GM23338 (cell line): ENCODE results near the gene LHX1. TPM values are rescaled to one million over a fixed set of nuclear protein-coding genes. Genes with fewer than 3 reads are reported as not detected.

Experiments
- ATAC-seq: fragments of 200-7000 bp; cut with Tn5 transposase; 3 replicates; pipeline ENCODE4 v1.9.1; 2020
- DNase-seq: peaks from one replicate; pipeline ENCODE4 v3.0.0-alpha.2; 2015; ENCODE audit warnings: low spot score
- H2AFZ ChIP-seq: fragments of 200-600 bp; sonication (generic); 2 replicates; pipeline ENCODE4 v1.8.0; 2016; ENCODE audit warnings: antibody characterized with exemption, mild to moderate bottlenecking, moderate library complexity
- H3F3A ChIP-seq: fragments of 200-600 bp; sonication (generic); replicated peaks from 2 replicates; pipeline ENCODE4 v1.8.0; 2017; ENCODE audit warnings: antibody characterized with exemption, mixed run types, low read depth
- H3K27ac ChIP-seq: fragments of 200-600 bp; sonication (generic); 2 replicates; pipeline ENCODE4 v1.6.1; 2016; ENCODE audit warnings: low read depth
- H3K27me3 ChIP-seq: fragments of 200-600 bp; sonication (generic); 2 replicates; pipeline ENCODE4 v1.8.0; 2016; ENCODE audit warnings: mild to moderate bottlenecking, mixed run types, moderate library complexity; ENCODE audit not compliant: insufficient read depth
- H3K36me3 ChIP-seq: fragments of 200-600 bp; sonication (generic); 2 replicates; pipeline ENCODE4 v1.8.0; 2016; ENCODE audit warnings: mild to moderate bottlenecking; ENCODE audit not compliant: insufficient read depth
- H3K4me1 ChIP-seq: fragments of 200-600 bp; sonication (generic); 2 replicates; pipeline ENCODE4 v1.8.0; 2016; ENCODE audit warnings: mild to moderate bottlenecking, moderate library complexity; ENCODE audit not compliant: insufficient read depth
- H3K4me2 ChIP-seq: fragments of 200-600 bp; sonication (generic); 2 replicates; pipeline ENCODE4 v1.7.1; 2017; ENCODE audit warnings: mixed run types
- H3K4me3 ChIP-seq: fragments of 200-600 bp; sonication (generic); 2 replicates; pipeline ENCODE4 v1.6.1; 2016; ENCODE audit warnings: mixed run types
- H3K79me2 ChIP-seq: fragments of 200-600 bp; sonication (generic); replicated peaks from 2 replicates; pipeline ENCODE4 v1.8.0; 2017; ENCODE audit warnings: mild to moderate bottlenecking; ENCODE audit not compliant: insufficient read depth
- H3K9me2 ChIP-seq: fragments of 200-600 bp; sonication (generic); 2 replicates; pipeline ENCODE4 v1.8.0; 2017; ENCODE audit not compliant: insufficient read depth
- H4K20me1 ChIP-seq: fragments of 200-600 bp; sonication (generic); replicated peaks from 2 replicates; pipeline ENCODE4 v1.8.0; 2017; ENCODE audit warnings: mild to moderate bottlenecking; ENCODE audit not compliant: insufficient read depth
- H3K27ac Mint-ChIP-seq: 2 replicates; pipeline ENCODE4 v1.8.0; 2020; ENCODE audit warnings: inconsistent platforms, mild to moderate bottlenecking, moderate library complexity, mixed read lengths
- H3K27me3 Mint-ChIP-seq: 3 replicates; pipeline ENCODE4 v1.8.0; 2022; ENCODE audit warnings: low read depth, mild to moderate bottlenecking, moderate library complexity, mixed read lengths, inconsistent platforms; ENCODE audit not compliant: insufficient read depth, poor library complexity
- H3K36me3 Mint-ChIP-seq: 3 replicates; pipeline ENCODE4 v1.8.0; 2021; ENCODE audit warnings: low read depth, mild to moderate bottlenecking, inconsistent platforms, moderate library complexity, mixed read lengths
- H3K4me1 Mint-ChIP-seq: 3 replicates; pipeline ENCODE4 v1.8.0; 2020; ENCODE audit warnings: mild to moderate bottlenecking, inconsistent platforms, mixed read lengths
- H3K4me3 Mint-ChIP-seq: 3 replicates; pipeline ENCODE4 v1.8.0; 2021; ENCODE audit warnings: moderate library complexity, mild to moderate bottlenecking, inconsistent platforms, mixed read lengths
- H3K9me3 Mint-ChIP-seq: 3 replicates; pipeline ENCODE4 v1.8.0; 2020; ENCODE audit warnings: moderate library complexity, mild to moderate bottlenecking, inconsistent platforms, mixed read lengths
- CREB1 ChIP-seq: fragments of 250-450 bp; sonication (Bioruptor Pico); IDR thresholded peaks from 2 replicates; pipeline ENCODE4 v1.5.0; 2020; ENCODE audit warnings: low read depth, mild to moderate bottlenecking, moderate library complexity
- EZH2 ChIP-seq: fragments of 200-600 bp; sonication (generic); IDR thresholded peaks from one replicate; pipeline ENCODE4 v1.8.0; 2017; ENCODE audit warnings: antibody characterized with exemption, mild to moderate bottlenecking, low read depth; ENCODE audit not compliant: unreplicated experiment
- EZH2phosphoT487 ChIP-seq: fragments of 200-600 bp; sonication (generic); IDR thresholded peaks from one replicate; pipeline ENCODE4 v1.8.1; 2018; ENCODE audit warnings: antibody characterized with exemption; ENCODE audit not compliant: unreplicated experiment
- JUNB ChIP-seq: IDR thresholded peaks from one replicate; pipeline ENCODE4 v1.6.1; 2016; ENCODE audit warnings: antibody characterized with exemption; ENCODE audit not compliant: unreplicated experiment
- NANOG ChIP-seq: IDR thresholded peaks from 2 replicates; pipeline ENCODE4 v1.6.1; 2016; ENCODE audit warnings: antibody characterized with exemption, borderline replicate concordance
- POLR2AphosphoS5 ChIP-seq: IDR thresholded peaks from 2 replicates; pipeline ENCODE4 v1.6.1; 2016; ENCODE audit warnings: antibody characterized with exemption, low read depth
- STAT1 ChIP-seq: IDR thresholded peaks from one replicate; pipeline ENCODE4 v1.6.1; 2016; ENCODE audit warnings: antibody characterized with exemption; ENCODE audit not compliant: unreplicated experiment
- ZNF114 ChIP-seq: fragments of 250-450 bp; sonication (Bioruptor Pico); IDR thresholded peaks from 2 replicates; pipeline ENCODE4 v1.5.0; 2020; ENCODE audit warnings: mild to moderate bottlenecking, moderate library complexity
- ZNF331 ChIP-seq: fragments of 250-450 bp; sonication (Bioruptor Pico); IDR thresholded peaks from 2 replicates; pipeline ENCODE4 v1.5.0; 2020; ENCODE audit warnings: low read depth, mild to moderate bottlenecking, moderate library complexity
- polyA plus RNA-seq: library from polyadenylated mRNA; unstranded; fragments of >200 nt; fragmentation: Nextera tagmentation; extraction: Ambion mirVana; gene quantifications from 2 replicates; pipeline ENCODE4 v1.2.1, GENCODE V29; 2016
- total RNA-seq: library from RNA; depleted of rRNA; stranded (reverse); fragments of >200 nt; shearing (Covaris generic); gene quantifications from 2 replicates; pipeline ENCODE4 v1.2.3, GENCODE V29; 2014
- TF ChIP-seq, protein P1 (sequence below): IDR thresholded peaks from 2 replicates; pipeline ENCODE4 v1.6.1; 2016; ENCODE audit warnings: antibody characterized with exemption
- TF ChIP-seq, protein P2 (sequence below): fragments of 250-450 bp; sonication (Bioruptor Pico); IDR thresholded peaks from 2 replicates; pipeline ENCODE4 v1.5.0; 2020; ENCODE audit warnings: mild to moderate bottlenecking, moderate library complexity
- TF ChIP-seq, protein P3 (sequence below), 2 experiments: fragments of 200-600 bp in 1 of 2; sonication (generic) in 1 of 2; conservative IDR thresholded peaks; 2 replicates each; pipeline versions ENCODE4 v1.5.1 to v1.6.1; 2016 to 2017; ENCODE audit warnings: antibody characterized with exemption in 2 of 2, low read depth in 2 of 2, mild to moderate bottlenecking in 2 of 2, moderate library complexity in 1 of 2

LHX1 gene
- total and polyA plus RNA-seq, 2 experiments from 2014 or later = 0.52 to 0.74 TPM

DNA sequence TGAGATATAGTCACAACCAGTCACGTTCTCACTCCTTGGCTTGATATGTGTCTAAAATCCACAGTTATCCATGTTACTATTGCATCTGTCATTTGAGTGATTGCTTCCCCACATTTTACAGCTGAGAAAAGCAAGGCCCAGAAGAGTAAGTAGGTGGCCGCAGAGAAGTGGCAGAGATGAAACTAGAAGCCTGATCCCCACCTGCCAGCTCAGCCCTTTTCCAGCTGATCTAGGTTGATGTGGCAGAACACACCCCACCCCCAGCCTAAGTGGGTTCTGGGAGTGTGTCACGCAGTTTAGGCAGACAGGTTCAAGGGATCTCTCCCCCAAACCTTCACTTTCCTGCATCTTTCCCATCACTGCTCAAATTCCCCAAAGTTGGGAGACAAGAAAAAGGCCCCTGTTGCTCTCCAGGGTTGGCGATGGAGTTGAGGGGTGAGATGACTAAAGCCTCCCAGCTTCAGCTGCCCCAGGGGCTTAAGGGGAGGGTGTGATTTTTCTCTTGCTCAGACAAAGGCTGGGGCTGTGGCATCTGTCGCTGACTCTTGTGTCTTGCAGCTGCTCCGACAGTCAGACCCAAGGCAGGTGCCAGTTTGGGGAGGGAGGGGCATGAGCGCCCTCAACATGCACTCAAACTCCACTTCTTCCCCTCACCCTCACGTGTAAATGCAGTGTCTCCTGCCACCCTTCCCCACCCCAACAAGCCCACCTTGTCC is 48.9 kb upstream of the LHX1 start:
- Histone ChIP-seq H3K27me3 (no peaks in the 10 kb centered on the region), H3F3A (0 out of 2 replicates have a peak, but pooled peaks cover 8% of the 10 kb centered on the region), H4K20me1 (no peaks in the 10 kb centered on the region), H2AFZ (no peak overlapping the region; the same call in 1 of the 2 replicates), H3K79me2 (no peaks in the 10 kb centered on the region), H3K4me3 (no peak overlapping the region), H3K9me2 (0 out of 2 replicates have a peak, but pooled peaks cover 5% of the 10 kb centered on the region), H3K36me3 (no peaks in the 10 kb centered on the region), H3K27ac (no peak overlapping the region), H3K4me2 (no peak overlapping the region), H3K4me1 (peaks cover 9% of the 10 kb centered on the region; the same call in 1 of the 2 replicates)
- no peak for TF ChIP-seq STAT1
- TF ChIP-seq ZNF331 (CRISPR knock-in tag) = no peak
- TF ChIP-seq, protein P1, sequence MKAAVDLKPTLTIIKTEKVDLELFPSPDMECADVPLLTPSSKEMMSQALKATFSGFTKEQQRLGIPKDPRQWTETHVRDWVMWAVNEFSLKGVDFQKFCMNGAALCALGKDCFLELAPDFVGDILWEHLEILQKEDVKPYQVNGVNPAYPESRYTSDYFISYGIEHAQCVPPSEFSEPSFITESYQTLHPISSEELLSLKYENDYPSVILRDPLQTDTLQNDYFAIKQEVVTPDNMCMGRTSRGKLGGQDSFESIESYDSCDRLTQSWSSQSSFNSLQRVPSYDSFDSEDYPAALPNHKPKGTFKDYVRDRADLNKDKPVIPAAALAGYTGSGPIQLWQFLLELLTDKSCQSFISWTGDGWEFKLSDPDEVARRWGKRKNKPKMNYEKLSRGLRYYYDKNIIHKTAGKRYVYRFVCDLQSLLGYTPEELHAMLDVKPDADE = no peak
- no peak for TF ChIP-seq ZNF114 (CRISPR knock-in tag)
- no peak for TF ChIP-seq EZH2
- TF ChIP-seq, protein P2, sequence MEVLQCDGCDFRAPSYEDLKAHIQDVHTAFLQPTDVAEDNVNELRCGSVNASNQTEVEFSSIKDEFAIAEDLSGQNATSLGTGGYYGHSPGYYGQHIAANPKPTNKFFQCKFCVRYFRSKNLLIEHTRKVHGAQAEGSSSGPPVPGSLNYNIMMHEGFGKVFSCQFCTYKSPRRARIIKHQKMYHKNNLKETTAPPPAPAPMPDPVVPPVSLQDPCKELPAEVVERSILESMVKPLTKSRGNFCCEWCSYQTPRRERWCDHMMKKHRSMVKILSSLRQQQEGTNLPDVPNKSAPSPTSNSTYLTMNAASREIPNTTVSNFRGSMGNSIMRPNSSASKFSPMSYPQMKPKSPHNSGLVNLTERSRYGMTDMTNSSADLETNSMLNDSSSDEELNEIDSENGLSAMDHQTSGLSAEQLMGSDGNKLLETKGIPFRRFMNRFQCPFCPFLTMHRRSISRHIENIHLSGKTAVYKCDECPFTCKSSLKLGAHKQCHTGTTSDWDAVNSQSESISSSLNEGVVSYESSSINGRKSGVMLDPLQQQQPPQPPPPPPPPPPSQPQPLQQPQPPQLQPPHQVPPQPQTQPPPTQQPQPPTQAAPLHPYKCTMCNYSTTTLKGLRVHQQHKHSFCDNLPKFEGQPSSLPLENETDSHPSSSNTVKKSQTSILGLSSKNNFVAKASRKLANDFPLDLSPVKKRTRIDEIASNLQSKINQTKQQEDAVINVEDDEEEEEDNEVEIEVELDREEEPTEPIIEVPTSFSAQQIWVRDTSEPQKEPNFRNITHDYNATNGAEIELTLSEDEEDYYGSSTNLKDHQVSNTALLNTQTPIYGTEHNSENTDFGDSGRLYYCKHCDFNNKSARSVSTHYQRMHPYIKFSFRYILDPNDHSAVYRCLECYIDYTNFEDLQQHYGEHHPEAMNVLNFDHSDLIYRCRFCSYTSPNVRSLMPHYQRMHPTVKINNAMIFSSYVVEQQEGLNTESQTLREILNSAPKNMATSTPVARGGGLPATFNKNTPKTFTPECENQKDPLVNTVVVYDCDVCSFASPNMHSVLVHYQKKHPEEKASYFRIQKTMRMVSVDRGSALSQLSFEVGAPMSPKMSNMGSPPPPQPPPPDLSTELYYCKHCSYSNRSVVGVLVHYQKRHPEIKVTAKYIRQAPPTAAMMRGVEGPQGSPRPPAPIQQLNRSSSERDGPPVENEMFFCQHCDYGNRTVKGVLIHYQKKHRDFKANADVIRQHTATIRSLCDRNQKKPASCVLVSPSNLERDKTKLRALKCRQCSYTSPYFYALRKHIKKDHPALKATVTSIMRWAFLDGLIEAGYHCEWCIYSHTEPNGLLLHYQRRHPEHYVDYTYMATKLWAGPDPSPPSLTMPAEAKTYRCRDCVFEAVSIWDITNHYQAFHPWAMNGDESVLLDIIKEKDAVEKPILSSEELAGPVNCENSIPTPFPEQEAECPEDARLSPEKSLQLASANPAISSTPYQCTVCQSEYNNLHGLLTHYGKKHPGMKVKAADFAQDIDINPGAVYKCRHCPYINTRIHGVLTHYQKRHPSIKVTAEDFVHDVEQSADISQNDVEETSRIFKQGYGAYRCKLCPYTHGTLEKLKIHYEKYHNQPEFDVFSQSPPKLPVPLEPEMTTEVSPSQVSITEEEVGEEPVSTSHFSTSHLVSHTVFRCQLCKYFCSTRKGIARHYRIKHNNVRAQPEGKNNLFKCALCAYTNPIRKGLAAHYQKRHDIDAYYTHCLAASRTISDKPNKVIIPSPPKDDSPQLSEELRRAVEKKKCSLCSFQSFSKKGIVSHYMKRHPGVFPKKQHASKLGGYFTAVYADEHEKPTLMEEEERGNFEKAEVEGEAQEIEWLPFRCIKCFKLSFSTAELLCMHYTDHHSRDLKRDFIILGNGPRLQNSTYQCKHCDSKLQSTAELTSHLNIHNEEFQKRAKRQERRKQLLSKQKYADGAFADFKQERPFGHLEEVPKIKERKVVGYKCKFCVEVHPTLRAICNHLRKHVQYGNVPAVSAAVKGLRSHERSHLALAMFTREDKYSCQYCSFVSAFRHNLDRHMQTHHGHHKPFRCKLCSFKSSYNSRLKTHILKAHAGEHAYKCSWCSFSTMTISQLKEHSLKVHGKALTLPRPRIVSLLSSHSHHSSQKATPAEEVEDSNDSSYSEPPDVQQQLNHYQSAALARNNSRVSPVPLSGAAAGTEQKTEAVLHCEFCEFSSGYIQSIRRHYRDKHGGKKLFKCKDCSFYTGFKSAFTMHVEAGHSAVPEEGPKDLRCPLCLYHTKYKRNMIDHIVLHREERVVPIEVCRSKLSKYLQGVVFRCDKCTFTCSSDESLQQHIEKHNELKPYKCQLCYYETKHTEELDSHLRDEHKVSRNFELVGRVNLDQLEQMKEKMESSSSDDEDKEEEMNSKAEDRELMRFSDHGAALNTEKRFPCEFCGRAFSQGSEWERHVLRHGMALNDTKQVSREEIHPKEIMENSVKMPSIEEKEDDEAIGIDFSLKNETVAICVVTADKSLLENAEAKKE (CRISPR knock-in tag) = no peak
- TF ChIP-seq JUNB = no peak
- no peak for TF ChIP-seq NANOG
- no peak for TF ChIP-seq CREB1 (CRISPR knock-in tag)
- TF ChIP-seq EZH2phosphoT487 = no peak
- TF ChIP-seq POLR2AphosphoS5 = no peak
- TF ChIP-seq, protein P3, sequence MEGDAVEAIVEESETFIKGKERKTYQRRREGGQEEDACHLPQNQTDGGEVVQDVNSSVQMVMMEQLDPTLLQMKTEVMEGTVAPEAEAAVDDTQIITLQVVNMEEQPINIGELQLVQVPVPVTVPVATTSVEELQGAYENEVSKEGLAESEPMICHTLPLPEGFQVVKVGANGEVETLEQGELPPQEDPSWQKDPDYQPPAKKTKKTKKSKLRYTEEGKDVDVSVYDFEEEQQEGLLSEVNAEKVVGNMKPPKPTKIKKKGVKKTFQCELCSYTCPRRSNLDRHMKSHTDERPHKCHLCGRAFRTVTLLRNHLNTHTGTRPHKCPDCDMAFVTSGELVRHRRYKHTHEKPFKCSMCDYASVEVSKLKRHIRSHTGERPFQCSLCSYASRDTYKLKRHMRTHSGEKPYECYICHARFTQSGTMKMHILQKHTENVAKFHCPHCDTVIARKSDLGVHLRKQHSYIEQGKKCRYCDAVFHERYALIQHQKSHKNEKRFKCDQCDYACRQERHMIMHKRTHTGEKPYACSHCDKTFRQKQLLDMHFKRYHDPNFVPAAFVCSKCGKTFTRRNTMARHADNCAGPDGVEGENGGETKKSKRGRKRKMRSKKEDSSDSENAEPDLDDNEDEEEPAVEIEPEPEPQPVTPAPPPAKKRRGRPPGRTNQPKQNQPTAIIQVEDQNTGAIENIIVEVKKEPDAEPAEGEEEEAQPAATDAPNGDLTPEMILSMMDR (conservative IDR thresholded peaks at IDR 0.05; ENCODE audit: low read depth in 2 of 2) = no peak
- DNase-seq (no peak), ATAC-seq (no peak)
- Mint-ChIP-seq H3K27ac (no peak overlapping the region), H3K36me3 (no peaks in the 10 kb centered on the region), H3K9me3 (no peaks in the 10 kb centered on the region), H3K4me1 (peaks cover 26% of the 10 kb centered on the region), H3K4me3 (no peak overlapping the region), H3K27me3 (peaks cover 9% of the 10 kb centered on the region)
